H9 (cell line): Measurements from ENCODE around the gene LMBR1. TPM values are rescaled to one million over a fixed set of nuclear protein-coding genes. Genes with fewer than 3 reads are reported as not detected.

ENCODE experiments used
- DNase-seq: peaks from one replicate; pipeline ENCODE4 v3.0.0-alpha.2; 2017
- H2AFZ ChIP-seq: one replicate; pipeline ENCODE4 v1.6.1; 2013; ENCODE audit warnings: mild to moderate bottlenecking, low read length, control low read depth, moderate library complexity
- H2AK5ac ChIP-seq: 2 replicates; pipeline ENCODE4 v1.6.1; 2013; ENCODE audit warnings: low read length, control low read depth, mixed read lengths; ENCODE audit not compliant: insufficient read length
- H2BK120ac ChIP-seq: one replicate; pipeline ENCODE4 v1.6.1; 2013; ENCODE audit warnings: low read depth, mild to moderate bottlenecking, low read length, control low read depth, inconsistent platforms; ENCODE audit not compliant: poor library complexity, severe bottlenecking
- H2BK12ac ChIP-seq: 2 replicates; pipeline ENCODE4 v1.6.1; 2013; ENCODE audit warnings: low read length, control low read depth, mixed read lengths, low read depth; ENCODE audit not compliant: insufficient read length
- H2BK15ac ChIP-seq: 2 replicates; pipeline ENCODE4 v1.6.1; 2013; ENCODE audit warnings: low read depth, low read length, control low read depth
- H2BK20ac ChIP-seq: one replicate; pipeline ENCODE4 v1.6.1; 2013; ENCODE audit warnings: low read depth, mild to moderate bottlenecking, low read length, control low read depth, inconsistent platforms; ENCODE audit not compliant: poor library complexity, severe bottlenecking
- H2BK5ac ChIP-seq: 2 replicates; pipeline ENCODE4 v1.6.1; 2013; ENCODE audit warnings: low read length, control low read depth, mixed read lengths; ENCODE audit not compliant: insufficient read length
- H3K14ac ChIP-seq: 2 replicates; pipeline ENCODE4 v1.6.1; 2013; ENCODE audit warnings: low read length, control low read depth; ENCODE audit not compliant: insufficient read depth
- H3K18ac ChIP-seq: 2 replicates; pipeline ENCODE4 v1.6.1; 2013; ENCODE audit warnings: low read depth, mild to moderate bottlenecking, mixed read lengths, low read length, control low read depth; ENCODE audit not compliant: insufficient read length
- H3K23ac ChIP-seq: 2 replicates; pipeline ENCODE4 v1.6.1; 2013; ENCODE audit warnings: low read length, control low read depth, mixed read lengths, low read depth; ENCODE audit not compliant: insufficient read length
- H3K23me2 ChIP-seq: 2 replicates; pipeline ENCODE4 v1.6.1; 2013; ENCODE audit warnings: low read depth, mild to moderate bottlenecking, mixed read lengths, low read length, control low read depth; ENCODE audit not compliant: insufficient read length, poor library complexity, severe bottlenecking
- H3K27ac ChIP-seq: 2 replicates; pipeline ENCODE4 v1.5.1; 2013; ENCODE audit warnings: low read length, control low read depth, mixed read lengths, low read depth; ENCODE audit not compliant: insufficient read length
- H3K27me3 ChIP-seq: 2 replicates; pipeline ENCODE4 v1.6.1; 2013; ENCODE audit warnings: low read length, control low read depth, inconsistent platforms; ENCODE audit not compliant: insufficient read depth
- H3K4ac ChIP-seq: 2 replicates; pipeline ENCODE4 v1.6.1; 2013; ENCODE audit warnings: low read depth, mild to moderate bottlenecking, control low read depth, inconsistent platforms, low read length, moderate library complexity
- H3K4me1 ChIP-seq: 2 replicates; pipeline ENCODE4 v1.6.1; 2013; ENCODE audit warnings: low read length, control low read depth, inconsistent platforms; ENCODE audit not compliant: insufficient read depth
- H3K4me2 ChIP-seq: 2 replicates; pipeline ENCODE4 v1.6.1; 2013; ENCODE audit warnings: low read length, control low read depth, mixed read lengths; ENCODE audit not compliant: insufficient read length, insufficient read depth
- H3K56ac ChIP-seq: 2 replicates; pipeline ENCODE4 v1.6.1; 2013; ENCODE audit warnings: low read depth, mild to moderate bottlenecking, mixed read lengths, low read length, control low read depth; ENCODE audit not compliant: insufficient read length
- H3K79me1 ChIP-seq: 2 replicates; pipeline ENCODE4 v1.6.1; 2013; ENCODE audit warnings: low read depth, mild to moderate bottlenecking, moderate library complexity, low read length, control low read depth, inconsistent platforms; ENCODE audit not compliant: insufficient read depth, poor library complexity, severe bottlenecking
- H3K79me2 ChIP-seq: 2 replicates; pipeline ENCODE4 v1.6.1; 2013; ENCODE audit warnings: low read length, control low read depth, inconsistent platforms; ENCODE audit not compliant: insufficient read depth
- H3K9ac ChIP-seq: 2 replicates; pipeline ENCODE4 v1.6.1; 2013; ENCODE audit warnings: low read length, control low read depth, mixed read lengths; ENCODE audit not compliant: insufficient read length; ENCODE audit errors: extremely low read depth
- H3K9me3 ChIP-seq: one replicate; pipeline ENCODE4 v1.6.1; 2013; ENCODE audit warnings: low read depth, low read length, inconsistent platforms; ENCODE audit not compliant: control insufficient read depth
- H3T11ph ChIP-seq: one replicate; pipeline ENCODE4 v1.6.1; 2013; ENCODE audit warnings: mild to moderate bottlenecking, low read length, control low read depth, inconsistent platforms
- H4K20me1 ChIP-seq: one replicate; pipeline ENCODE4 v1.6.1; 2013; ENCODE audit not compliant: control insufficient read depth, insufficient read length, insufficient read depth
- H4K5ac ChIP-seq: 2 replicates; pipeline ENCODE4 v1.6.1; 2013; ENCODE audit warnings: low read depth, mild to moderate bottlenecking, mixed read lengths, low read length, control low read depth; ENCODE audit not compliant: insufficient read length
- H4K8ac ChIP-seq: replicated peaks from 2 replicates; pipeline ENCODE4 v1.6.1; 2013; ENCODE audit warnings: low read length, control low read depth, mixed read lengths, low read depth; ENCODE audit not compliant: insufficient read length
- H4K91ac ChIP-seq: 2 replicates; pipeline ENCODE4 v1.6.1; 2013; ENCODE audit warnings: low read depth, mild to moderate bottlenecking, moderate library complexity, mixed read lengths, low read length, control low read depth; ENCODE audit not compliant: insufficient read length
- H3K27ac Mint-ChIP-seq, 3 experiments: 2 replicates in 2 of 3; 3 replicates in 1 of 3; pipeline ENCODE4 v1.8.0; 2020 to 2021; ENCODE audit warnings: mixed read lengths in 3 of 3, mild to moderate bottlenecking in 1 of 3, moderate library complexity in 1 of 3
- H3K27me3 Mint-ChIP-seq: 2 replicates; pipeline ENCODE4 v1.8.0; 2021; ENCODE audit warnings: low read depth, mild to moderate bottlenecking, moderate library complexity, mixed read lengths
- H3K36me3 Mint-ChIP-seq, 3 experiments: 2 replicates in 2 of 3; 3 replicates in 1 of 3; pipeline ENCODE4 v1.8.0; 2020 to 2021; ENCODE audit warnings: low read depth in 3 of 3, mixed read lengths in 3 of 3; ENCODE audit not compliant: insufficient read depth in 1 of 3
- H3K4me1 Mint-ChIP-seq, 2 experiments: 2 replicates each; pipeline ENCODE4 v1.8.0; 2020; ENCODE audit warnings: mixed read lengths in 2 of 2
- H3K4me3 Mint-ChIP-seq, 2 experiments: 2 replicates in 1 of 2; 3 replicates in 1 of 2; pipeline ENCODE4 v1.8.0; 2020 to 2021; ENCODE audit warnings: mild to moderate bottlenecking in 2 of 2, mixed read lengths in 2 of 2, moderate library complexity in 1 of 2
- H3K9me3 Mint-ChIP-seq, 2 experiments: 2 replicates in 1 of 2; 3 replicates in 1 of 2; pipeline ENCODE4 v1.8.0; 2020; ENCODE audit warnings: mild to moderate bottlenecking in 2 of 2, mixed read lengths in 2 of 2, moderate library complexity in 1 of 2
- WGBS: extraction: QIAGEN DNeasy Blood & Tissue Kit; methylation state at CpG from one replicate; pipeline ENCODE4 v1.1.7; 2013; ENCODE audit warnings: missing lambda C conversion rate, low lambda C conversion rate, mixed read lengths; ENCODE audit not compliant: insufficient read length; ENCODE audit errors: extremely low coverage; 5-methylcytosine and 5-hydroxymethylcytosine counted together
- total RNA-seq: library from RNA; stranded (reverse); gene quantifications from 2 replicates; pipeline ENCODE4 v1.2.1, GENCODE V29; 2021
- TF ChIP-seq, protein P1 (sequence below): fragments of 200-600 bp; sonication (generic); conservative IDR thresholded peaks from 3 replicates; pipeline ENCODE4 v1.8.0; 2021; ENCODE audit warnings: antibody characterized with exemption, mild to moderate bottlenecking

The LMBR1 gene
- total RNA-seq, 1 experiment from 2014 or later = 62.3 TPM

DNA sequence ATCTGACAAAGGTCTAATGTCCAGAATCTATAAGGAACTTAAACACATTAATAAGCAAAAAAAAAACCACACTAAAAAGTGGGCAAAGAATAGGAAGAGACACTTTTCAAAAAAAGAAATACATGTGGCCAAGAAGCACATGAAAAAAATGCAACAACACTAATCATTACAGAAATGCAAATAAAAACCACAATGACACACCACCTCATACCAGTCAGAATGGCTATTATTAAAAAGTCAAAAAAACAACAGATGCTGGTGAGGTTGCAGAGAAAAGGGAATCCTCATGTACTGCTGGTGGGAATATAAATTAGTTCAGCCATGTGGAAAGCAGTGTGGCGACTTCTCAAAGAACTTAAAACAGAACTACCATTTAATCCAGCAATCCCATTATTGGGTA lies 119.0 kb downstream of the LMBR1 start:
- Histone ChIP-seq H4K5ac (no peak overlapping the region), H2BK15ac (no peak overlapping the region), H3K56ac (no peak overlapping the region), H3K4me2 (no peak overlapping the region), H3K4me1 (no peaks in the 10 kb centered on the region), H2BK12ac (no peak overlapping the region), H3K79me1 (no peaks in the 10 kb centered on the region), H4K91ac (no peak overlapping the region), H3K14ac (no peak overlapping the region), H3K27me3 (no peaks in the 10 kb centered on the region), H2AFZ (no peak overlapping the region), H3K9me3 (no peaks in the 10 kb centered on the region), H3K23me2 (no peaks in the 10 kb centered on the region), H3K27ac (no peak overlapping the region), H3K18ac (no peak overlapping the region), H4K20me1 (no peaks in the 10 kb centered on the region), H2BK5ac (no peak overlapping the region), H3K23ac (no peak overlapping the region), H4K8ac (no peak overlapping the region), H3K79me2 (no peaks in the 10 kb centered on the region), H2BK120ac (no peak overlapping the region), H3T11ph (no peak overlapping the region), H2AK5ac (no peak overlapping the region), H3K9ac (no peak overlapping the region), H3K4ac (no peak overlapping the region), H2BK20ac (no peak overlapping the region)
- peaks cover 7 to 8% of the 10 kb centered on the region in 2 experiments for H3K4me1 Mint-ChIP-seq
- no CpG with 5 or more reads among the region's 1 CpG for WGBS
- H3K36me3 Mint-ChIP-seq = peaks cover 4 to 17% (median 5%) of the 10 kb centered on the region in 3 experiments; a peak in 5 of 7 replicates
- H3K4me3 Mint-ChIP-seq = no peak overlapping the region
- no peak for DNase-seq
- TF ChIP-seq, protein P1, sequence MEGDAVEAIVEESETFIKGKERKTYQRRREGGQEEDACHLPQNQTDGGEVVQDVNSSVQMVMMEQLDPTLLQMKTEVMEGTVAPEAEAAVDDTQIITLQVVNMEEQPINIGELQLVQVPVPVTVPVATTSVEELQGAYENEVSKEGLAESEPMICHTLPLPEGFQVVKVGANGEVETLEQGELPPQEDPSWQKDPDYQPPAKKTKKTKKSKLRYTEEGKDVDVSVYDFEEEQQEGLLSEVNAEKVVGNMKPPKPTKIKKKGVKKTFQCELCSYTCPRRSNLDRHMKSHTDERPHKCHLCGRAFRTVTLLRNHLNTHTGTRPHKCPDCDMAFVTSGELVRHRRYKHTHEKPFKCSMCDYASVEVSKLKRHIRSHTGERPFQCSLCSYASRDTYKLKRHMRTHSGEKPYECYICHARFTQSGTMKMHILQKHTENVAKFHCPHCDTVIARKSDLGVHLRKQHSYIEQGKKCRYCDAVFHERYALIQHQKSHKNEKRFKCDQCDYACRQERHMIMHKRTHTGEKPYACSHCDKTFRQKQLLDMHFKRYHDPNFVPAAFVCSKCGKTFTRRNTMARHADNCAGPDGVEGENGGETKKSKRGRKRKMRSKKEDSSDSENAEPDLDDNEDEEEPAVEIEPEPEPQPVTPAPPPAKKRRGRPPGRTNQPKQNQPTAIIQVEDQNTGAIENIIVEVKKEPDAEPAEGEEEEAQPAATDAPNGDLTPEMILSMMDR = no peak
- no peak overlapping the region for H3K27ac Mint-ChIP-seq
- no peaks in the 10 kb centered on the region; a peak in 3 of 5 replicates for H3K9me3 Mint-ChIP-seq
- no peaks in the 10 kb centered on the region for H3K27me3 Mint-ChIP-seq
